IPS-15b (cell line): Measurements from ENCODE around the gene DNAL1.
"Not testable (repeated sequence)": the region's sequence is repeated elsewhere in the genome, so short reads cannot be mapped to it uniquely, and the experiment has no call there.

Experiments used
- H3K27me3 ChIP-seq: one replicate; pipeline ENCODE4 v1.6.1; 2013; ENCODE audit warnings: low read length; ENCODE audit not compliant: control insufficient read depth, insufficient read depth
- H3K36me3 ChIP-seq: one replicate; pipeline ENCODE4 v1.6.1; 2013; ENCODE audit warnings: low read length; ENCODE audit not compliant: control insufficient read depth, insufficient read depth
- H3K4me1 ChIP-seq: one replicate; pipeline ENCODE4 v1.6.1; 2013; ENCODE audit warnings: mild to moderate bottlenecking, low read length; ENCODE audit not compliant: control insufficient read depth, insufficient read depth
- H3K4me3 ChIP-seq: one replicate; pipeline ENCODE4 v1.5.1; 2013; ENCODE audit warnings: low read depth, low read length
- H3K9ac ChIP-seq: one replicate; pipeline ENCODE4 v1.6.1; 2013; ENCODE audit warnings: low read depth, mild to moderate bottlenecking, low read length
- H3K9me3 ChIP-seq: one replicate; pipeline ENCODE4 v1.6.1; 2013; ENCODE audit warnings: mild to moderate bottlenecking, low read length; ENCODE audit not compliant: control insufficient read depth, insufficient read depth

Gene DNAL1

GRCh38 chr14:73680821-73681220 lies 36.0 kb downstream of the DNAL1 start:
- H3K27me3 ChIP-seq: no peaks in the 10 kb centered on the region
- H3K36me3 ChIP-seq: no peaks in the 10 kb centered on the region
- no peak overlapping the region for H3K4me3 ChIP-seq
- no peak overlapping the region for H3K9ac ChIP-seq
- no peaks in the 10 kb centered on the region for H3K9me3 ChIP-seq
- H3K4me1 ChIP-seq: no peaks in the 10 kb centered on the region

- Histone ChIP-seq H3K4me1 (no peaks in the 10 kb centered on the region), H3K9ac (no peak overlapping the region), H3K27me3 (no peaks in the 10 kb centered on the region)
These were observed 39.8 kb downstream of the DNAL1 start for GRCh38 chr14:73684627-73685026.

GRCh38 chr14:73685328-73685727 lies 40.5 kb downstream of the DNAL1 start:
- no peaks in the 10 kb centered on the region for H3K27me3 ChIP-seq
- no peak overlapping the region for H3K4me3 ChIP-seq
- H3K4me1 ChIP-seq: no peaks in the 10 kb centered on the region
- H3K36me3 ChIP-seq: no peaks in the 10 kb centered on the region
- no peaks in the 10 kb centered on the region for H3K9me3 ChIP-seq
- H3K9ac ChIP-seq: no peak overlapping the region

More at GRCh38 chr14:73684627-73685026, 39.8 kb downstream of the DNAL1 start:
- no peaks in the 10 kb centered on the region for H3K36me3 ChIP-seq
- H3K9me3 ChIP-seq: no peaks in the 10 kb centered on the region
- H3K4me3 ChIP-seq: no peak overlapping the region

- Histone ChIP-seq H3K36me3 (no peaks in the 10 kb centered on the region), H3K27me3 (no peaks in the 10 kb centered on the region), H3K9me3 (no peaks in the 10 kb centered on the region), H3K9ac (no peak overlapping the region), H3K4me1 (no peaks in the 10 kb centered on the region), H3K4me3 (no peak overlapping the region)
These were observed 42.1 kb downstream of the DNAL1 start for GRCh38 chr14:73686901-73687300.

GRCh38 chr14:73694083-73694482 lies 49.3 kb downstream of the DNAL1 start:
- Histone ChIP-seq H3K9ac (no peak overlapping the region), H3K9me3 (no peaks in the 10 kb centered on the region), H3K4me1 (no peaks in the 10 kb centered on the region), H3K36me3 (no peaks in the 10 kb centered on the region), H3K27me3 (no peaks in the 10 kb centered on the region), H3K4me3 (no peak overlapping the region)

- Histone ChIP-seq H3K4me3 (no peak overlapping the region), H3K27me3 (no peaks in the 10 kb centered on the region), H3K9ac (no peak overlapping the region), H3K4me1 (no peaks in the 10 kb centered on the region), H3K36me3 (no peaks in the 10 kb centered on the region), H3K9me3 (no peaks in the 10 kb centered on the region)
These were observed 50.3 kb downstream of the DNAL1 start for GRCh38 chr14:73695082-73695481.

- no peak overlapping the region for H3K9ac ChIP-seq
These were observed 51.2 kb downstream of the DNAL1 start for GRCh38 chr14:73695997-73696396.

GRCh38 chr14:73696466-73697400 lies 51.9 kb downstream of the DNAL1 start:
- Histone ChIP-seq H3K4me3 (no peak overlapping the region), H3K9ac (no peak overlapping the region), H3K9me3 (no peaks in the 10 kb centered on the region)

More at GRCh38 chr14:73695997-73696396, 51.2 kb downstream of the DNAL1 start:
- Histone ChIP-seq H3K4me1 (no peaks in the 10 kb centered on the region), H3K9me3 (no peaks in the 10 kb centered on the region), H3K27me3 (no peaks in the 10 kb centered on the region), H3K36me3 (no peaks in the 10 kb centered on the region), H3K4me3 (no peak overlapping the region)

GRCh38 chr14:73700325-73700724 lies 55.5 kb downstream of the DNAL1 start:
- H3K4me1 ChIP-seq: no peaks in the 10 kb centered on the region
- H3K9ac ChIP-seq: no peak overlapping the region
- no peaks in the 10 kb centered on the region for H3K36me3 ChIP-seq
- no peaks in the 10 kb centered on the region for H3K9me3 ChIP-seq
- no peaks in the 10 kb centered on the region for H3K27me3 ChIP-seq
- no peak overlapping the region for H3K4me3 ChIP-seq

More at GRCh38 chr14:73696466-73697400, 51.9 kb downstream of the DNAL1 start:
- Histone ChIP-seq H3K27me3 (no peaks in the 10 kb centered on the region), H3K36me3 (no peaks in the 10 kb centered on the region), H3K4me1 (no peaks in the 10 kb centered on the region)

- H3K4me1 ChIP-seq, H3K9me3 ChIP-seq, H3K27me3 ChIP-seq, H3K36me3 ChIP-seq, H3K4me3 ChIP-seq, H3K9ac ChIP-seq: not testable (repeated sequence)
These were observed 63.3 kb downstream of the DNAL1 start for GRCh38 chr14:73708076-73708475.

- H3K4me3 ChIP-seq: no peak overlapping the region
These were observed 65.2 kb downstream of the DNAL1 start for GRCh38 chr14:73709904-73710469.

GRCh38 chr14:73710737-73711136 lies 66.0 kb downstream of the DNAL1 start:
- peaks cover 3% of the 10 kb centered on the region for H3K4me1 ChIP-seq
- no peaks in the 10 kb centered on the region for H3K27me3 ChIP-seq
- no peaks in the 10 kb centered on the region for H3K9me3 ChIP-seq
- no peaks in the 10 kb centered on the region for H3K36me3 ChIP-seq
- no peak overlapping the region for H3K4me3 ChIP-seq
- no peak overlapping the region for H3K9ac ChIP-seq

More at GRCh38 chr14:73709904-73710469, 65.2 kb downstream of the DNAL1 start:
- H3K9ac ChIP-seq: no peak overlapping the region
- no peaks in the 10 kb centered on the region for H3K36me3 ChIP-seq
- H3K9me3 ChIP-seq: no peaks in the 10 kb centered on the region
- H3K27me3 ChIP-seq: no peaks in the 10 kb centered on the region
- H3K4me1 ChIP-seq: peaks cover 3% of the 10 kb centered on the region
